Muscle layer of colon (tissue), 2 donors: ENCODE results near the gene TRMT6.

Source experiments
- H3K27ac ChIP-seq: one replicate; pipeline ENCODE4 v1.7.0; 2013; ENCODE audit warnings: low read depth, mild to moderate bottlenecking, low read length, moderate library complexity
- H3K27me3 ChIP-seq, 2 donors: one replicate each; pipeline ENCODE4 v1.7.0; 2013; ENCODE audit warnings: low read length in 2 of 2, mild to moderate bottlenecking in 2 of 2; ENCODE audit not compliant: insufficient read depth in 2 of 2, control insufficient read depth in 1 of 2
- H3K36me3 ChIP-seq: one replicate; pipeline ENCODE4 v1.7.0; 2013; ENCODE audit warnings: mild to moderate bottlenecking, low read length; ENCODE audit not compliant: insufficient read depth
- H3K4me1 ChIP-seq: one replicate; pipeline ENCODE4 v1.7.0; 2013; ENCODE audit warnings: mild to moderate bottlenecking, low read length; ENCODE audit not compliant: insufficient read depth
- H3K4me3 ChIP-seq, 2 donors: one replicate each; pipeline ENCODE4 v1.7.0; 2013; ENCODE audit warnings: low read length in 2 of 2, low read depth in 1 of 2, mild to moderate bottlenecking in 1 of 2, moderate library complexity in 1 of 2
- H3K9ac ChIP-seq: one replicate; pipeline ENCODE4 v1.7.0; 2013; ENCODE audit warnings: low read length
- H3K9me3 ChIP-seq: one replicate; pipeline ENCODE4 v1.7.0; 2013; ENCODE audit warnings: mild to moderate bottlenecking, low read length
- donor health status: abdominal sarcoma.
- donor health status: Adenocarcinoma of cecum.

TRMT6 gene

DNA sequence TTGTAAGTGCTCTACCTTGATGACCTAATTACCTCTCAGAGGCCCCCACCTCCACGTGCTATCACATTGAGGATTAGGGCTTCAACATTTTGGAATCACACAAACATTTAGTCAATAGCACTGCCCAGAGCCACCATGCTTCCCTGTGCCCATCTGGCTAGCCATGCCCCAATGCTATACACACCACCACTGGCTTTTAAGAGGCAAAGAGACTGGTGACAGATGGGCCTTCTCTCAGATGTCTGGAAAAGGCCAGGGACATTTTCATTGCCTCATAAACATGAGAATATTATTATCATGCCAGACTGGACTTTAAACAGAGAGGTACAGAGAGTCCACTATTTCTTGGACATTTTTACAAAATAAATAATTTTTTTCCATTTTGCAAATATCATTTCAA is 29.8 kb downstream of the TRMT6 start:
- H3K36me3 ChIP-seq = no peaks in the 10 kb centered on the region
- no peaks in the 10 kb centered on the region for H3K9me3 ChIP-seq
- no peak overlapping the region for H3K4me3 ChIP-seq
- H3K27me3 ChIP-seq = peaks cover 0 to 7% of the 10 kb centered on the region in 2 donors
- no peak overlapping the region for H3K9ac ChIP-seq
- H3K27ac ChIP-seq = no peak overlapping the region
- H3K4me1 ChIP-seq = no peaks in the 10 kb centered on the region

DNA sequence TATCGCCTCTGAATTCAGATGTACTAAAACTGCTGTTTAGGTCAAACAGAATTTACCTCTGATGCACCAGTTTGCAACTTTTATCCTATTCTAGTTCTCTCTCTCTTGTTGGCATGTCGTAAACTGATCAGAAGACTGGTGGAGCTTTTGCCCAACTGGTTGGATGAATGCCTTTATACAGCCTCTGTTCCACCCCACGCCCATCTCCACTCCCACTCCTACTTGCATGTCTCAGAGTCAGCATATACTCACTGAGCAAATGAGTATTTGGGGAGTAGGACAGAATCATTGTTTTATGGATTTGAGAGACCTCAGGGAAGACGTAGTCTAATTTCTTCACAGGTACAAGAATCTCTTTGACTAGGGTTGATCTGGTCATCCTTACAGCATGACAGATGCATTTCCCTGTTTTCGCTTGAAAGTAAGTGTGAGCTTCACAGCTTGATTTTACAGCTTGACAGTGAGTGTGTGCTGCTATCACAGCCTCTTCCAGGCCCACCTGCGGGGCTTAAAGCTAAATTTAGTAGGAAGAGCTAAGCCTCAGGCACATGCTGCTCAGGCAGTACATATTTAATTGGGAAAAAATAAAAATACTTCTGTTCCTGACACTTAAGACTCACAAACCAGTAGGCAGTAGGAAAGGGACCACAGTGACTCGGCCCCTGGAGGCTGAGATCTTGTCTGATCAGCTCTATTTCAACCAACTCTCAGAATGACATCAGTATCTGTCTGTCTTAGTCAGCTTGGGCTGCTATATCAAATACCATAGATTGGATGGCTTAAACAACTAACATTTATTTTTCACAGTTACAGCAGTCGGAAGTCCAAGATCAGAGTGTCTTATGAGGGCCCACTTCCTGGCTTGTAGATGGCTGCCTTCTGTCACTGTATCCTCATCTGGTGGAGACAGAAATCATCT is 30.4 kb downstream of the TRMT6 start:
- Histone ChIP-seq H3K4me1 (no peaks in the 10 kb centered on the region), H3K27ac (no peak overlapping the region), H3K36me3 (no peaks in the 10 kb centered on the region), H3K9me3 (no peaks in the 10 kb centered on the region), H3K9ac (no peak overlapping the region), H3K27me3 (peaks cover 0 to 7% of the 10 kb centered on the region in 2 donors), H3K4me3 (no peak overlapping the region)

- H3K4me1 ChIP-seq = no peaks in the 10 kb centered on the region
- H3K4me3 ChIP-seq = no peak overlapping the region
- H3K36me3 ChIP-seq = no peaks in the 10 kb centered on the region
- peaks cover 0 to 7% of the 10 kb centered on the region in 2 donors for H3K27me3 ChIP-seq
- no peak overlapping the region for H3K27ac ChIP-seq
- no peak overlapping the region for H3K9ac ChIP-seq
- H3K9me3 ChIP-seq = no peaks in the 10 kb centered on the region
Measured at GRCh38 chr20:5918856-5919625, 31.3 kb downstream of the TRMT6 start.

DNA sequence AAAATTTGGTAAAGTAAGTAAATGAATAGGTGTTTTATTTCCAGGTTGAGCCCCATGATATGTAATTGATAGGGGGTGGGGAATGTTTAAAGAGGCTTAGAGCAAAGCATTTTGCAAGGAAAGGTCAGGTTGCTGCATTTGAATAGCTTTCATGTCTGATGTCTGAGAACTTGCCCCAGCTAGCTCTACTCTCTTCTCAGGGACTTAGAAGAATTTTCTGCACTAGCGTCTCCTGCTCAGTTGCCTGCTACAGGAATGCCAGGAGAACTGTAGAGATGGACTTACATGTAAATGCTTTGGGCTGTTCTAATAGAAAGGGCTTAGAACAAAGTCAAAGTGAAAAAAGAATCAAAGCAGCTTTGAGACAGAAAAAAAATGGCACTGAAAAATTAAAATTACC is 35.5 kb downstream of the TRMT6 start:
- peaks cover 7 to 13% of the 10 kb centered on the region in 2 donors for H3K27me3 ChIP-seq
- no peak overlapping the region for H3K4me3 ChIP-seq
- no peak overlapping the region for H3K27ac ChIP-seq
- no peaks in the 10 kb centered on the region for H3K4me1 ChIP-seq
- no peaks in the 10 kb centered on the region for H3K36me3 ChIP-seq
- H3K9ac ChIP-seq = no peak overlapping the region
- no peaks in the 10 kb centered on the region for H3K9me3 ChIP-seq

DNA sequence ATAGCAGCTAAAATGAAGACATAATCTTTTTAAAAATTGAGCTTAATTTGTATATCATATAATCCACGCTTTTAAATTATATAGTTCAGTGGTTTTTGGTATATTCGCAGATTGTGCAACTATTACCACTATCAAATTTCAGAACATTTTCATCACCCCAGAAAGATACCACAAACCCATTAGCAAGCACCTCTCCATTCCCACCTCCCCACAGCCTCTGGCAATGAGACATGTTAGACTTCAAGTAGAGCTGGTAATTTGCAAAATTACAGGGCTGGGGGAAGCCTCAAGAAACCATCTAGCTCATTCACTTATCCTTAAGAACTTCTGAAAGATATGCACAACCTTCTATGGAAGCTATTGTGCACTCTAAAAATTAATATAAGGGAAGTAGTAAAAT is 37.2 kb downstream of the TRMT6 start:
- H3K4me1 ChIP-seq = no peaks in the 10 kb centered on the region
- no peaks in the 10 kb centered on the region for H3K9me3 ChIP-seq
- no peak overlapping the region for H3K27ac ChIP-seq
- peaks cover 7 to 14% of the 10 kb centered on the region in 2 donors for H3K27me3 ChIP-seq
- no peak overlapping the region for H3K4me3 ChIP-seq
- no peak overlapping the region for H3K9ac ChIP-seq
- no peaks in the 10 kb centered on the region for H3K36me3 ChIP-seq

DNA sequence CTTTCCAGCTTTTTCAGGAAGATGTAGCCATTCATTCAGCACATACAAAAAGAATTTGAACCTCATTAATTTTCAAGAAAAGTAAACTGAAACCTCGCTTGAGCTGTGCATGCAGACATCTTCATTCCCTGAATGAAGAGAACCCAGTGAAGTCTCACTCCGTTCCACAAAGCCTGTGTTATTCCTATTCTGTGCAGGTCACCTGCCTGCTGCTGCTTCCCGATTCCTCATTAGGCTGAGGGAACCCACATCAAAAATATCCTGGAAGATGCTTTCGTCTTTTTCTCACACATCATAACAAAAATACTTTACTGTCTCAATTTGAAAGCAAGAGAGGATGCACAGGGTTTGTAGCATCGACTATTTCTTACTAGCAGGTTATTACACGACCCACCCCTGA is 40.1 kb downstream of the TRMT6 start:
- Histone ChIP-seq H3K9me3 (no peaks in the 10 kb centered on the region), H3K27ac (no peak overlapping the region), H3K27me3 (peaks cover 7 to 17% of the 10 kb centered on the region in 2 donors), H3K4me3 (no peak overlapping the region), H3K36me3 (no peaks in the 10 kb centered on the region), H3K9ac (no peak overlapping the region), H3K4me1 (no peaks in the 10 kb centered on the region)

- Histone ChIP-seq H3K36me3 (no peaks in the 10 kb centered on the region), H3K4me1 (no peaks in the 10 kb centered on the region), H3K9me3 (no peaks in the 10 kb centered on the region), H3K27me3 (peaks cover 7 to 17% of the 10 kb centered on the region in 2 donors), H3K27ac (no peak overlapping the region), H3K9ac (no peak overlapping the region), H3K4me3 (no peak overlapping the region)
Measured at GRCh38 chr20:5908981-5909380, 41.4 kb downstream of the TRMT6 start.

GRCh38 chr20:5900908-5901307 is 49.4 kb downstream of the TRMT6 start:
- Histone ChIP-seq H3K4me1 (no peaks in the 10 kb centered on the region), H3K9ac (no peak overlapping the region), H3K9me3 (no peaks in the 10 kb centered on the region), H3K4me3 (no peak overlapping the region), H3K27ac (no peak overlapping the region), H3K27me3 (no peaks in the 10 kb centered on the region), H3K36me3 (no peaks in the 10 kb centered on the region)

GRCh38 chr20:5899444-5899843 is 50.9 kb downstream of the TRMT6 start:
- Histone ChIP-seq H3K9ac (no peak overlapping the region), H3K36me3 (no peaks in the 10 kb centered on the region), H3K9me3 (no peaks in the 10 kb centered on the region), H3K27ac (no peak overlapping the region), H3K4me1 (no peaks in the 10 kb centered on the region), H3K4me3 (no peak overlapping the region), H3K27me3 (no peaks in the 10 kb centered on the region)

DNA sequence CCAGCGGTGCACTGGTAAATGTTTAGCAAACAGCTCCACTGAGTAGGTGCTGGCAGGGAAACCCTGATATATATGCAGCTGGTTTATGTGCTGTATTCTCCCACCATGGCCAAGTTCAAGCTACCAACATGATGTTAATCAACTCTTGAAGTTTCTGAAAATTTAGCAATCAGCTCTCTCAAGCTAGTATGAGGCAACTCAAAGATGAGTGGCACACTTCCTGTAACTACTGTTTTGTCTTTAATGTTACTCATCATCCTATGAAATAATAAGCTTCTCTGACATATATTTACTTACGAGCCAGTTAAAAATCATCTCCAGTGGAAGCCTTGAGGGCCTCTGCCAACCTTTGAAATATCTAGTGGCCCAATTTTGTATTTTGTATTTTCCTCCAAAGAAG is 54.7 kb downstream of the TRMT6 start:
- Histone ChIP-seq H3K4me1 (no peaks in the 10 kb centered on the region), H3K4me3 (no peak overlapping the region), H3K27ac (no peak overlapping the region), H3K9me3 (no peaks in the 10 kb centered on the region), H3K9ac (no peak overlapping the region), H3K27me3 (no peaks in the 10 kb centered on the region), H3K36me3 (no peaks in the 10 kb centered on the region)

GRCh38 chr20:5893621-5894020 is 56.7 kb downstream of the TRMT6 start:
- no peaks in the 10 kb centered on the region for H3K36me3 ChIP-seq
- no peak overlapping the region for H3K27ac ChIP-seq
- no peak overlapping the region for H3K9ac ChIP-seq
- no peaks in the 10 kb centered on the region for H3K4me1 ChIP-seq
- no peaks in the 10 kb centered on the region for H3K9me3 ChIP-seq
- H3K4me3 ChIP-seq = no peak overlapping the region
- no peaks in the 10 kb centered on the region for H3K27me3 ChIP-seq
